GM21723 (cell line): ENCODE data around the gene RAB40A.
A peak's percentile ranks its signal among the peaks of the same experiment; 100 is the strongest.
"Not testable (repeated sequence)": the region's sequence is repeated elsewhere in the genome, so short reads cannot be mapped to it uniquely, and the experiment has no call there.

ENCODE experiments used
- ATAC-seq: cut with Tn5 transposase; IDR thresholded peaks from one replicate; pipeline ENCODE4 v1.9.1; 2021; ENCODE audit warnings: mild to moderate bottlenecking, moderate library complexity; ENCODE audit not compliant: unreplicated experiment

Gene RAB40A

DNA sequence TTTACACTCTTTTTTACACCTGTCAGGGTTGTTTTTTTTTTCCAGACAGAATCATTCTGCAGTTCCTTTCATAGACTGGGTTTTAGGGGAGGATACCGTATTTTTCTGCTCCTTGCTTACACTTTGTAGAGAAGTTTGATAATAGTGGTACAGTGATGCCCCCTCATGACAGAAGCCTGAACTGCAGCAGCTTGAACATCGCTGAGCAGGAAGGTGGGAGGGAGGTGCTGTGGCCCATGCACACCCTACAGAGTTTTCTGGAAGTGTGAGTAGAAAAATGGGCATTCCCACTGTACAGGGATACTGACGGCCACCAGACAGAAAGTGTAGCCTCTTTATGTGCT, 54.5 kb downstream of the RAB40A start:
- ATAC-seq: peak; percentile 94

DNA sequence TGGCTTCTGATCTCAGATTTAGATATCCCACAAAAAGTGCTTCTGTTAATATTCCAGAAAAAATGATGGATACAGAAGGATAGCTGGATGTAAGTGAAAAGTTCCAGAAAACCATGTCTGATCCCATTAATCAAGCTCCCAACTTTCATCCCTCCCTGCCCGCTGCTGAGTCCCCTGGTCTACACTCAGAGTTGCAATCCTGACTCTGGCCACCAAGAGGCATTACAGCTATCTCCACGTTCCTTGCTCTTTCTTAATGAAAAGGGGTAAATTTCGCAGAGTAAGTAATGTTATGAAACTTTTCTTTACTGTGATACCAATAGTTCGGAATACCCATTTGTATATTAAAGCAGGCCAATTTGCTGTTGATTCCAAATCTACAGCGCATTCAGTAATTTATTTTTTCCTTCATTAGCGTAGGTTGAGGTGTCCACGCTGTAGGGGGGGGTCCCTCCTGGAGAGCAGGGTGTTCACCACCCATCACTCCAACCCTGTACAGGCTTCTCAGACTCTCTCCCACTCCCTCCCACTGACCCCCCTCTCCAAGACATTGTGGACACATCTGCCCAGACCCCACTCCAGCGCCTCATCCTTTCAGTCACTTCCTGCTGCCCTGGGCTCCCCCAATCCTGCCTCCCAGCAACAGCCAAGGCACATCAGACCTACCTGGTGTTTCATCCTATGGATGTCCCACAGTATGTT, 55.1 kb downstream of the RAB40A start:
- ATAC-seq: peak; percentile 79

DNA sequence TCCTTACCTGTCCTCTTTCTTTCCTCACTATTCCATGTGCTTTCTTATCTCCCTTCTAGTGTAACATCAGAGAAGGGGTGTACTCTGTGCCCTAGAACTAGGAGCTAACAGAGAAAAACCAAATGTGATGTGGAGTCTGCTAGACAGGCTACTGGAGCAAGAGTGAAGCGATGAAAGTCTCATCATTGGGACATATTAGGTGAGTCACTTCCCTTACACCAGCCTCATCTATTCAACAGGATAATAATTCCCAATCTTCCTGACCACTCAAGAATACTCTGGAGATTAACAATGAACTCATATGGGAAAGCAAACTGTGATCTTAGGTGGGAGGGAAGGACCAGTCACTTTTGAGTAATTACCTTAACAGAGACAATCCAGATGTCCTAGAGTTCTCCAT, 58.1 kb downstream of the RAB40A start:
- no peak for ATAC-seq

DNA sequence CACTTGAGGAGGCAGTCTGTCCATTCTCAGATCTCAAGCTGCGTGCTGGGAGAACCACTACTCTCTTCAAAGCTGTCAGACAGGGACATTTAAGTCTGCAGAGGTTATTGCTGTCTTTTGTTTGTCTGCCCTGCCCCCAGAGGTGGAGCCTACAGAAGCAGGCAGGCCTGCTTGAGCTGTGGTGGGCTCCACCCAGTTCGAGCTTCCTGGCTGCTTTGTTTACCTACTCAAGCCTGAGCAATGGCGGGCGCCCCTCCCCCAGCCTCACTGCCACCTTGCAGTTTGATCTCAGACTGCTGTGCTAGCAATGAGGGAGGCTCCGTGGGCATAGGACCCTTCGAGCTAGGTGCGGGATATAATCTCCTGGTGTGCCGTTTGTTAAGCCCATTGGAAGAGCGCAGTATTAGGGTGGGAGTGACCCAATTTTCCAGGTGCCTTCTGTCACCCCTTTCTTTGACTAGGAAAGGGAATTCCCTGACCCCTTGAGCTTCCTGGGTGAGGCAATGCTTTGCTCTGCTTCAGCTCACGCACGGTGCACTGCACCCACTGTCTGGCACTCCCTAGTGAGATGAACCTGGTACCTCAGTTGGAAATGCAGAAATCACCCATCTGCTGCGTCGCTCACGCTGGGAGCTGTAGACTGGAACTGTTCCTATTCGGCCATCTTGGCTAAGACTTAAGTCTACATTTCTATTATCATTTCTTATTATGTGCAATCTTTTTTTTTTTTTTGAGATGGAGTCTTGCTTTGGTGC, 59.1 kb downstream of the RAB40A start:
- ATAC-seq: not testable (repeated sequence)

DNA sequence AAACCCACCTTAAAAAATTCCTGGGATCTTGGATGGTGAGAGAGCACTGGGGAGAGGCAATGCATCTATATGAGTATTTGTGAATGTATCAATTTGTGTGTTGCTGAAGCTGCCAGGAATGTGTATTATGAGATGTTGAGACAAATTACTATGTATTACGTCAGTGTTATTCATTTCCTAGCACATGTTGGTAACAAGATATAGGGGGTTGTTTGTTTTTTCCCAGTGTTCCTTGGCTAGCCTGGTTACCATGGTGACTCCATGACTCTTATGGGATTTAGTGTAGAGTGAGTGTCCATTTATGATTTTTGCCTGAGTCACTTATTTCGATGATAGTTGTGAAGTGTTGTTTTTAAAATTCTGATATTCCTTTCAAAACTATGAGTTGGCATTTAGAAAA, 65.6 kb downstream of the RAB40A start:
- ATAC-seq: no peak
